DOHH2 (cell line): Measurements from ENCODE around the gene ZNF385B.

ENCODE experiments used
- H3F3A ChIP-seq: fragments of 200-600 bp; sonication (generic), shearing (Covaris generic); 2 replicates; pipeline ENCODE4 v1.6.0; 2016; ENCODE audit warnings: antibody characterized with exemption, mild to moderate bottlenecking; ENCODE audit not compliant: control insufficient read depth, insufficient read depth
- H3K27ac ChIP-seq: fragments of 200-600 bp; sonication (generic); 2 replicates; pipeline ENCODE4 v1.5.1; 2014; ENCODE audit warnings: low read depth, mild to moderate bottlenecking, low read length, moderate library complexity
- H3K27me3 ChIP-seq: fragments of 200-600 bp; sonication (generic); 2 replicates; pipeline ENCODE4 v1.6.1; 2014; ENCODE audit warnings: mild to moderate bottlenecking, low read length, mixed read lengths; ENCODE audit not compliant: control insufficient read depth
- H3K36me3 ChIP-seq: fragments of 200-600 bp; sonication (generic); 2 replicates; pipeline ENCODE4 v1.6.1; 2014; ENCODE audit warnings: mild to moderate bottlenecking, low read length, moderate library complexity, mixed read lengths; ENCODE audit not compliant: control insufficient read depth
- H3K4me1 ChIP-seq: fragments of 200-600 bp; sonication (generic); 2 replicates; pipeline ENCODE4 v1.6.1; 2014; ENCODE audit warnings: mild to moderate bottlenecking, low read length, mixed read lengths; ENCODE audit not compliant: control insufficient read depth
- H3K4me2 ChIP-seq: fragments of 200-600 bp; sonication (generic); 2 replicates; pipeline ENCODE4 v1.6.0; 2014; ENCODE audit warnings: mild to moderate bottlenecking, low read length, moderate library complexity
- H3K4me3 ChIP-seq: fragments of 200-600 bp; sonication (generic); 2 replicates; pipeline ENCODE4 v1.5.1; 2014; ENCODE audit warnings: mild to moderate bottlenecking, low read length, mixed read lengths
- H3K79me2 ChIP-seq: fragments of 200-600 bp; sonication (generic); 2 replicates; pipeline ENCODE4 v1.6.1; 2014; ENCODE audit warnings: mild to moderate bottlenecking, low read length, mixed read lengths; ENCODE audit not compliant: control insufficient read depth
- H3K9me2 ChIP-seq: fragments of 200-600 bp; sonication (generic); replicated peaks from 2 replicates; pipeline ENCODE4 v1.6.1; 2014; ENCODE audit warnings: mild to moderate bottlenecking, low read length, mixed read lengths; ENCODE audit not compliant: control insufficient read depth
- H3K9me3 ChIP-seq: fragments of 200-600 bp; sonication (generic); 2 replicates; pipeline ENCODE4 v1.6.1; 2014; ENCODE audit warnings: antibody characterized with exemption, low read length, mixed read lengths; ENCODE audit not compliant: control insufficient read depth, insufficient read depth
- H4K20me1 ChIP-seq: fragments of 200-600 bp; sonication (generic); 2 replicates; pipeline ENCODE4 v1.6.0; 2014; ENCODE audit warnings: low read depth, mild to moderate bottlenecking, antibody characterized with exemption, low read length, moderate library complexity; ENCODE audit not compliant: control insufficient read depth, insufficient read depth
- EZH2phosphoT487 ChIP-seq: fragments of 200-600 bp; sonication (generic); IDR thresholded peaks from 2 replicates; pipeline ENCODE4 v1.6.1; 2017; ENCODE audit warnings: borderline replicate concordance, mild to moderate bottlenecking, antibody characterized with exemption, low read length, moderate library complexity, mixed read lengths
- TF ChIP-seq, protein P1 (sequence below): fragments of 200-600 bp; sonication (generic); IDR thresholded peaks from one replicate; pipeline ENCODE4 v1.5.1; 2014; ENCODE audit warnings: antibody characterized with exemption, mild to moderate bottlenecking, low read depth, low read length; ENCODE audit not compliant: poor library complexity, severe bottlenecking

The ZNF385B gene

DNA sequence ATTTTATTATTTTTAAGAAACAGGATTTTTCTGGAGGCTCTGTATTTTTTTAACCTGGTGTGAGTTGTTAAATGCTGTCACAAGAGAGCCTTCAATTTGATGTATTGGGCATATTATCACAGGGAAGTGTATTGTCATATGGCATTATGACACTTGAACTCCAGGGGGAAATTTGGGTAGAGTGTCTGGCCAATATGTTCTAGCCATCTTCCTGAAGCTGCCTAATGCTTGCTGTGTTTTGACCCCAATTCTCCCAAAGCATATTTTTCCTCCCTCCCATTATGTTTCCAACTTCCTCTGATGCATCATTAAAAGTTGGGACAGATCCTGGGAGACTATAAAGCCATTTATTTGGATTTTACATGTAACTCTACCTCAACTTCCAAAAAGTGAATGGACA lies 382.6 kb downstream of the ZNF385B start:
- Histone ChIP-seq H3K4me2 (no peak overlapping the region), H3K27ac (no peak overlapping the region), H3K27me3 (no peaks in the 10 kb centered on the region), H3F3A (no peaks in the 10 kb centered on the region), H3K9me3 (no peaks in the 10 kb centered on the region), H3K4me1 (no peaks in the 10 kb centered on the region), H3K4me3 (no peak overlapping the region), H3K36me3 (no peaks in the 10 kb centered on the region), H3K79me2 (no peaks in the 10 kb centered on the region), H3K9me2 (no peaks in the 10 kb centered on the region), H4K20me1 (no peaks in the 10 kb centered on the region)
- TF ChIP-seq, protein P1, sequence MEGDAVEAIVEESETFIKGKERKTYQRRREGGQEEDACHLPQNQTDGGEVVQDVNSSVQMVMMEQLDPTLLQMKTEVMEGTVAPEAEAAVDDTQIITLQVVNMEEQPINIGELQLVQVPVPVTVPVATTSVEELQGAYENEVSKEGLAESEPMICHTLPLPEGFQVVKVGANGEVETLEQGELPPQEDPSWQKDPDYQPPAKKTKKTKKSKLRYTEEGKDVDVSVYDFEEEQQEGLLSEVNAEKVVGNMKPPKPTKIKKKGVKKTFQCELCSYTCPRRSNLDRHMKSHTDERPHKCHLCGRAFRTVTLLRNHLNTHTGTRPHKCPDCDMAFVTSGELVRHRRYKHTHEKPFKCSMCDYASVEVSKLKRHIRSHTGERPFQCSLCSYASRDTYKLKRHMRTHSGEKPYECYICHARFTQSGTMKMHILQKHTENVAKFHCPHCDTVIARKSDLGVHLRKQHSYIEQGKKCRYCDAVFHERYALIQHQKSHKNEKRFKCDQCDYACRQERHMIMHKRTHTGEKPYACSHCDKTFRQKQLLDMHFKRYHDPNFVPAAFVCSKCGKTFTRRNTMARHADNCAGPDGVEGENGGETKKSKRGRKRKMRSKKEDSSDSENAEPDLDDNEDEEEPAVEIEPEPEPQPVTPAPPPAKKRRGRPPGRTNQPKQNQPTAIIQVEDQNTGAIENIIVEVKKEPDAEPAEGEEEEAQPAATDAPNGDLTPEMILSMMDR: no peak
- TF ChIP-seq EZH2phosphoT487: no peak

DNA sequence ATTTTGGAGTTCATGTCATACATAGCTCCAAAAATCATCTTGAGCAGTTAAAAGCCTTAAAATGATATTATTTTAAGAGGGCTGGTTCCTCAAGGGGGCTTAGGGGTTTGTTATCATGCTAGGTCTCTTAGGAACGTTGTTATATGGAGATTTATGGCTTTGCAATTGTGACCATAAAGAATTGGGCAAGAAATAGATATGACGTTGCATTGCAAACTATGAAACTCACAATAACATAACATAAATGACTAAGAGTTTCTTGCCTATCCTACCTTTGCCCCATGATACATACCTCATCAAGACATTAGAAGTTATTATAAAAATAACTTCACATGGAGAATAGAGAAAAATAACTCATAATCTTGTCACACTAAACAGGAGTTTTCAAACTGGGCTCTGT lies 390.4 kb downstream of the ZNF385B start:
- H3F3A ChIP-seq: no peaks in the 10 kb centered on the region
- H3K9me2 ChIP-seq: no peaks in the 10 kb centered on the region
- no peaks in the 10 kb centered on the region for H3K79me2 ChIP-seq
- H3K27ac ChIP-seq: no peak overlapping the region
- H4K20me1 ChIP-seq: no peaks in the 10 kb centered on the region
- H3K36me3 ChIP-seq: no peaks in the 10 kb centered on the region
- no peak overlapping the region for H3K4me3 ChIP-seq
- no peak for TF ChIP-seq EZH2phosphoT487
- TF ChIP-seq, protein P1: no peak
- no peak overlapping the region for H3K4me2 ChIP-seq
- no peaks in the 10 kb centered on the region for H3K27me3 ChIP-seq
- H3K4me1 ChIP-seq: no peaks in the 10 kb centered on the region
- H3K9me3 ChIP-seq: no peaks in the 10 kb centered on the region

DNA sequence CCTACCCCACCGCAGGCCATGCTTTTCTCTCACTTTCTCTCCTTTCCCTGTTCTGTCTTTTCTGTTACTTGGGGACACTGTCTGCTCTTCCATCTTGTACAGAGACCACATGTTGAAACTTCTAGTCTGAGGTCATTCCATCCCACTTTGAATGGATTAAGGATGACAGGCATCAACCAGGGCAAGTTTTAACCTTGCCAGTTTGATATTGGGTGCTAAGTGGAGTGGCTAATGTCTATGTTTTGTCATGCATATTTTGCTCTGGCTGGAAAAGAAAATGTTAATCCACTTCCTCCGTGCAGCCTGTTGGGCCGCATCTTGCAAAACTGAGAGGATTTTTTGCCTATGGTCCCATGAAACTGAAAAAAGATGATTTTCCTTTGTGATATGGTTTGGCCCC lies 391.3 kb downstream of the ZNF385B start:
- Histone ChIP-seq H3K4me1 (no peaks in the 10 kb centered on the region), H3K27ac (no peak overlapping the region), H3K4me2 (no peak overlapping the region), H3K27me3 (no peaks in the 10 kb centered on the region), H4K20me1 (no peaks in the 10 kb centered on the region), H3K9me2 (no peaks in the 10 kb centered on the region), H3K79me2 (no peaks in the 10 kb centered on the region), H3K36me3 (no peaks in the 10 kb centered on the region), H3F3A (no peaks in the 10 kb centered on the region), H3K9me3 (no peaks in the 10 kb centered on the region), H3K4me3 (no peak overlapping the region)
- TF ChIP-seq, protein P1: no peak
- no peak for TF ChIP-seq EZH2phosphoT487

DNA sequence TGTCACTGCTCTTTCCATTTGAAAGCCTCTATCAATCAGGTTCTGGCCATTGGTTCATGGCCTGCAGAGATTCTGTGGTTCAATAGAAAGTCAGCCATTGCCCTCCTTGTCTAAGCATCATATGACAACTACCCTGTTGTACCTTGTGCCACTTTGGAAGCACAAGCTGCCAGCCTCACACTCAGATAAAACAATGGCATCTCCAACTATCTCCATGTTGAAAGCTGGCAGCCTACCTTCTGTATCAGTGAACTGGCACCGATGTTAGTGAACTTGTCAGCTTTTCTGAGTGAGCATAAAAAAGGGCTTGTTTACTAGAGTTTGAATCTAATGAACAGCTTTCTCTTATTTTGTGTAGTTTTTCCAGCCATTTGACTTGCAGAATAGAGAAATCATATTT lies 393.5 kb downstream of the ZNF385B start:
- TF ChIP-seq EZH2phosphoT487: no peak
- TF ChIP-seq, protein P1: no peak

More for the DNA sequence above, 393.5 kb downstream of the ZNF385B start:
- H3F3A ChIP-seq: no peaks in the 10 kb centered on the region
- no peaks in the 10 kb centered on the region for H3K27me3 ChIP-seq
- no peaks in the 10 kb centered on the region for H3K9me2 ChIP-seq
- no peaks in the 10 kb centered on the region for H3K9me3 ChIP-seq
- no peaks in the 10 kb centered on the region for H4K20me1 ChIP-seq
- no peaks in the 10 kb centered on the region for H3K36me3 ChIP-seq
- H3K4me1 ChIP-seq: no peaks in the 10 kb centered on the region
- no peak overlapping the region for H3K4me3 ChIP-seq
- no peak overlapping the region for H3K27ac ChIP-seq
- no peak overlapping the region for H3K4me2 ChIP-seq
- no peaks in the 10 kb centered on the region for H3K79me2 ChIP-seq
